GM12891 (cell line): ENCODE results near the gene ADPRH.
"Not testable (repeated sequence)": the region's sequence is repeated elsewhere in the genome, so short reads cannot be mapped to it uniquely, and the experiment has no call there.

ENCODE experiments used
- DNase-seq: peaks from one replicate; pipeline ENCODE4 v3.0.0; 2011; ENCODE audit warnings: low spot score; ENCODE audit not compliant: insufficient read length
- FAIRE-seq: peaks from 2 replicates; lab custom pipeline; 2011; peaks lifted over from hg19 to GRCh38; lab: Jason Lieb, UNC
- PAX5 ChIP-seq: IDR thresholded peaks from 2 replicates; pipeline ENCODE4 v1.6.1; 2011; ENCODE audit warnings: low read length, moderate library complexity, mild to moderate bottlenecking; ENCODE audit not compliant: insufficient read depth, severe bottlenecking
- POLR2A ChIP-seq: IDR thresholded peaks from 2 replicates; pipeline ENCODE4 v1.6.1; 2011; ENCODE audit warnings: low read depth, low read length, control low read depth
- POLR2AphosphoS5 ChIP-seq: IDR thresholded peaks from 2 replicates; pipeline ENCODE4 v1.6.1; 2011; ENCODE audit warnings: low read depth, low read length, control low read depth
- POU2F2 ChIP-seq: IDR thresholded peaks from 2 replicates; pipeline ENCODE4 v1.6.1; 2011; ENCODE audit warnings: low read depth, mild to moderate bottlenecking, control low read depth, low read length, moderate library complexity
- SPI1 ChIP-seq: IDR thresholded peaks from 2 replicates; pipeline ENCODE4 v1.6.1; 2011; ENCODE audit warnings: low read depth, low read length, control low read depth
- TAF1 ChIP-seq: IDR thresholded peaks from 2 replicates; pipeline ENCODE4 v1.6.1; 2011; ENCODE audit warnings: low read depth, low read length, control low read depth

The ADPRH gene

GRCh38 chr3:119547227-119547626 lies 32.1 kb upstream of the ADPRH start:
- DNase-seq = no peak
- FAIRE-seq = peak; percentile 43
- TF ChIP-seq POU2F2 (no peak), SPI1 (no peak)

GRCh38 chr3:119548341-119548740 lies 31.0 kb upstream of the ADPRH start:
- DNase-seq = no peak
- FAIRE-seq = no peak
- TF ChIP-seq TAF1 (no peak), POU2F2 (no peak), POLR2AphosphoS5 (no peak), PAX5 (no peak), SPI1 (no peak), POLR2A (no peak)

GRCh38 chr3:119550192-119550910 lies 28.9 kb upstream of the ADPRH start:
- peak; percentile 93 for FAIRE-seq
- no peak for DNase-seq
- no peak for TF ChIP-seq POU2F2
- peak; percentile 71 for TF ChIP-seq POLR2AphosphoS5
- peak; percentile 88 for TF ChIP-seq SPI1
- TF ChIP-seq POLR2A = peak; percentile 63

GRCh38 chr3:119551598-119551997 lies 27.7 kb upstream of the ADPRH start:
- FAIRE-seq = no peak
- TF ChIP-seq TAF1 (no peak), POU2F2 (no peak), POLR2A (no peak), SPI1 (no peak), PAX5 (no peak), POLR2AphosphoS5 (no peak; the same call in 1 of the 2 replicates)

GRCh38 chr3:119552928-119553327 lies 26.4 kb upstream of the ADPRH start:
- not testable (repeated sequence) for FAIRE-seq, DNase-seq

More at GRCh38 chr3:119551598-119551997, 27.7 kb upstream of the ADPRH start:
- DNase-seq = no peak

- TF ChIP-seq POLR2AphosphoS5 (peak; percentile 39), PAX5 (no peak)
- no peak for DNase-seq
- FAIRE-seq = no peak
Measured at GRCh38 chr3:119553823-119554415, 25.4 kb upstream of the ADPRH start.

GRCh38 chr3:119555309-119555735 lies 24.0 kb upstream of the ADPRH start:
- peak; percentile 58 for FAIRE-seq
- 0 out of 2 replicates have a peak, but pooled peaks have one; percentile 42 for TF ChIP-seq POU2F2
- peak; percentile 42 for TF ChIP-seq SPI1
- TF ChIP-seq POLR2A = peak; percentile 72
- TF ChIP-seq POLR2AphosphoS5 = 0 out of 2 replicates have a peak, but pooled peaks have one; percentile 17
- TF ChIP-seq TAF1 = no peak
- TF ChIP-seq PAX5 = no peak
- DNase-seq = no peak

- FAIRE-seq (peak; percentile 81), DNase-seq (no peak)
- no peak; the same call in 1 of the 2 replicates for TF ChIP-seq POLR2AphosphoS5
- no peak for TF ChIP-seq POU2F2
- TF ChIP-seq TAF1 = no peak
- TF ChIP-seq SPI1 = no peak
Measured at GRCh38 chr3:119555929-119556328, 23.4 kb upstream of the ADPRH start.

GRCh38 chr3:119557192-119557876 lies 22.0 kb upstream of the ADPRH start:
- TF ChIP-seq POLR2A (no peak), PAX5 (no peak), POLR2AphosphoS5 (no peak), TAF1 (no peak)

GRCh38 chr3:119557877-119558269 lies 21.4 kb upstream of the ADPRH start:
- TF ChIP-seq POU2F2 (no peak), TAF1 (no peak), POLR2AphosphoS5 (no peak), POLR2A (no peak), SPI1 (no peak), PAX5 (no peak)
- FAIRE-seq (peak; percentile 54), DNase-seq (no peak)

More at GRCh38 chr3:119557192-119557876, 22.0 kb upstream of the ADPRH start:
- peak; percentile 82 for FAIRE-seq
- no peak for DNase-seq
